K562 (cell line): ENCODE measurements around the gene TRMT2A. TPM values are rescaled to one million over a fixed set of nuclear protein-coding genes. Genes with fewer than 3 reads are reported as not detected.
A peak's percentile ranks its signal among the peaks of the same experiment; 100 is the strongest.

ENCODE experiments used
- BHLHE40 ChIP-seq: IDR thresholded peaks from 2 replicates; pipeline ENCODE4 v1.6.1; 2011; ENCODE audit warnings: low read length, improper control_type of control experiment
- CBX8 ChIP-seq: fragments of 200-600 bp; sonication (generic); IDR thresholded peaks from 2 replicates; pipeline ENCODE4 v1.6.1; 2012; ENCODE audit warnings: borderline replicate concordance, mixed run types, low read depth, mild to moderate bottlenecking, moderate library complexity, mixed read lengths, low read length, control low read depth, inconsistent platforms; ENCODE audit not compliant: poor library complexity, severe bottlenecking; ENCODE audit errors: extremely low read depth
- HDAC6 ChIP-seq: IDR thresholded peaks from 2 replicates; pipeline ENCODE4 v1.6.1; 2012; ENCODE audit warnings: low read depth, mild to moderate bottlenecking, control low read depth, inconsistent platforms, low read length, moderate library complexity
- IFI16 ChIP-seq: fragments of 250-450 bp; sonication (Bioruptor Pico); IDR thresholded peaks from 2 replicates; pipeline ENCODE4 v2.1.2; 2022; ENCODE audit warnings: mild to moderate bottlenecking, inconsistent platforms
- LCOR ChIP-seq: sonication (generic); formaldehyde crosslinking; IDR thresholded peaks from 2 replicates; pipeline ENCODE4 v1.8.0; 2022; ENCODE audit warnings: mild to moderate bottlenecking, missing genetic modification reagents
- MCM7 ChIP-seq, 2 experiments: fragments of 450-650 bp; IDR thresholded peaks; 2 replicates each; pipeline ENCODE4 v1.6.1; 2016 to 2018
- MTA3 ChIP-seq: fragments of 450-650 bp; formaldehyde crosslinking; IDR thresholded peaks from 2 replicates; pipeline ENCODE4 v1.6.1; 2017; ENCODE audit warnings: mild to moderate bottlenecking, borderline replicate concordance
- MYBL2 ChIP-seq, 2 experiments: fragments of 450-650 bp in 1 of 2; sonication (generic) in 1 of 2; formaldehyde crosslinking in 1 of 2; IDR thresholded peaks; 2 replicates each; pipeline versions ENCODE4 v1.6.1 to v1.8.1; 2017 to 2022; ENCODE audit warnings: borderline replicate concordance in 1 of 2, inconsistent platforms in 1 of 2, low read depth in 1 of 2, mild to moderate bottlenecking in 1 of 2, missing genetic modification reagents in 1 of 2, moderate library complexity in 1 of 2
- PHF20 ChIP-seq: fragments of 450-650 bp; IDR thresholded peaks from 2 replicates; pipeline ENCODE4 v1.6.1; 2018; ENCODE audit not compliant: partially characterized antibody
- PML ChIP-seq: IDR thresholded peaks from 2 replicates; pipeline ENCODE4 v1.6.1; 2012; ENCODE audit warnings: low read length, inconsistent platforms
- RBBP5 ChIP-seq: fragments of 200-600 bp; sonication (generic); IDR thresholded peaks from 2 replicates; pipeline ENCODE4 v1.6.1; 2012; ENCODE audit warnings: borderline replicate concordance, mild to moderate bottlenecking, low read length, control low read depth, inconsistent platforms; ENCODE audit not compliant: insufficient read depth, poor library complexity, severe bottlenecking
- SAFB ChIP-seq: fragments of 200-400 bp; formaldehyde crosslinking; IDR thresholded peaks from 2 replicates; pipeline ENCODE4 v1.6.1; 2017; ENCODE audit warnings: low read depth, low read length, borderline replicate concordance
- ZBTB1 ChIP-seq: sonication (generic); formaldehyde crosslinking; IDR thresholded peaks from 2 replicates; pipeline ENCODE4 v1.8.1; 2023; ENCODE audit warnings: missing genetic modification reagents, low read depth, mild to moderate bottlenecking, borderline replicate concordance
- ZFP36 ChIP-seq: fragments of 150-350 bp; IDR thresholded peaks from 2 replicates; pipeline ENCODE4 v1.6.1; 2018; ENCODE audit warnings: low read length, low read depth; ENCODE audit not compliant: partially characterized antibody
- ZKSCAN1 ChIP-seq: fragments of 150-350 bp; IDR thresholded peaks from 2 replicates; pipeline ENCODE4 v1.6.1; 2016; ENCODE audit warnings: low read depth, low read length
- ZNF3 ChIP-seq: fragments of 250-450 bp; sonication (Bioruptor Pico); IDR thresholded peaks from 2 replicates; pipeline ENCODE4 v1.5.0; 2021; ENCODE audit warnings: mild to moderate bottlenecking, moderate library complexity
- polyA plus RNA-seq, 8 experiments: library from polyadenylated mRNA; depleted of rRNA in 4 of 8; stranded (reverse) in 5 of 8; unstranded in 3 of 8; fragments of >200 nt; fragmentation: Nextera tagmentation in 2 of 8; fragmentation: Illumina TruSeq in 1 of 8; extraction: Ambion mirVana in 2 of 8; extraction: Trizol in 1 of 8; gene quantifications; 2 replicates each; pipeline versions ENCODE4 v1.2.1 to v1.2.3, GENCODE V29; 2011 to 2014; ENCODE audit warnings: inconsistent platforms in 1 of 8, missing spikeins in 1 of 8
- total RNA-seq, 7 experiments: library from RNA; depleted of rRNA in 6 of 7; stranded (reverse); fragments of >200 nt in 6 of 7; fragmentation: Illumina TruSeq in 2 of 7; extraction: Trizol in 2 of 7; gene quantifications; 2 replicates each; pipeline versions ENCODE4 v1.2.1 to v1.2.3, GENCODE V29; 2011 to 2021; ENCODE audit warnings: low replicate concordance in 1 of 7
- TF ChIP-seq, protein P1 (sequence below): sonication (generic); formaldehyde crosslinking; IDR thresholded peaks from 2 replicates; pipeline ENCODE4 v1.8.0; 2022; ENCODE audit warnings: missing genetic modification reagents, mild to moderate bottlenecking, borderline replicate concordance
- TF ChIP-seq, protein P2 (sequence below): fragments of 450-650 bp; IDR thresholded peaks from 2 replicates; pipeline ENCODE4 v1.6.1; 2016; ENCODE audit warnings: mild to moderate bottlenecking
- TF ChIP-seq, protein P3 (sequence below): IDR thresholded peaks from 2 replicates; pipeline ENCODE4 v1.6.1; 2011; ENCODE audit not compliant: insufficient read length; ENCODE audit errors: extremely low read depth
- TF ChIP-seq, protein P4 (sequence below): fragments of 250-450 bp; sonication (Bioruptor Pico); IDR thresholded peaks from 2 replicates; pipeline ENCODE4 v1.8.0; 2021; ENCODE audit warnings: borderline replicate concordance, mild to moderate bottlenecking, moderate library complexity; ENCODE audit not compliant: poor library complexity, severe bottlenecking

The TRMT2A gene
- total and polyA plus RNA-seq, 9 of the 15 experiments (the other 6 are each of a cell fraction or from before 2014, with no cell fraction given) = 1.6 to 265 (median 140) TPM

DNA sequence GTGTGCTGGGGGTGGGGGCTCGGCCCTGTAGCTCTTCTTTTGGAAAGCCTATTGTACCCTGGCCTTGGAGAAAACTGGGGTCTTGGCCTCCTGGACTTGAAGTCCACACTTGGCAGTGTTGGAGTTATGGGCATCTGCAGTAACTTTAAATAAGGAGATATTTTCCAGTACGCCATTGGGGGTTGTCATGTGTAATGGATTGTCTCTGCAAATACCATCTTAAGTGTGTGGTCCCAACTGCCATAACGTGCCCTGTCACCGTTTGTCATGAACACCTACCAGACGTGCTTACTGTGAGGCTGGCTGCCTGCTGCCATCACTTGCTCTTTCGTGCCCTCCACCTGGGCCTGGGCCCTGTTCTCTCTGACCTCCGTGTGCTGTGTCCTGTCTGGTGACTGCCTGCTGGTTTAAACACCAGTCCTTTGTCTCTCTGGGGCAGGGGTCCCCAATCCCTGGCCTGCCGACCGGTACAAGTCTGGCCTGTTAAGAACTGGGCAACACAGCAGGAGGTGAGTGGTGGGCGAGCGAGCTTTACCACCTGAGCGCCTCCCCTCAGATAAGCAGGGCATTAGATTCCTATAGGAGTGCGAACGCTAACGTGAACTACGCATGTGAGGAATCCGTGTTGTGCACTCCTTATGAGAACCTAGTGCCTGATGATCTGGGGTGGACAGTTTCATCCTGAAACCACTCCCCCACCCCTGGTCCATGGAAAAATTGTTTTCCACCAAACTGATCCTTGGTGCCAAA is 11.0 kb upstream of the TRMT2A start (continued):
- TF ChIP-seq, protein P1, sequence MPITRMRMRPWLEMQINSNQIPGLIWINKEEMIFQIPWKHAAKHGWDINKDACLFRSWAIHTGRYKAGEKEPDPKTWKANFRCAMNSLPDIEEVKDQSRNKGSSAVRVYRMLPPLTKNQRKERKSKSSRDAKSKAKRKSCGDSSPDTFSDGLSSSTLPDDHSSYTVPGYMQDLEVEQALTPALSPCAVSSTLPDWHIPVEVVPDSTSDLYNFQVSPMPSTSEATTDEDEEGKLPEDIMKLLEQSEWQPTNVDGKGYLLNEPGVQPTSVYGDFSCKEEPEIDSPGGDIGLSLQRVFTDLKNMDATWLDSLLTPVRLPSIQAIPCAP (CRISPR knock-in tag) = no peak
- no peak for TF ChIP-seq SAFB
- TF ChIP-seq PML = 0 out of 2 replicates have a peak, but pooled peaks have one; percentile 26
- TF ChIP-seq PHF20 = no peak
- no peak for TF ChIP-seq MCM7 (IDR thresholded peaks at IDR 0.05)
- TF ChIP-seq, protein P2, sequence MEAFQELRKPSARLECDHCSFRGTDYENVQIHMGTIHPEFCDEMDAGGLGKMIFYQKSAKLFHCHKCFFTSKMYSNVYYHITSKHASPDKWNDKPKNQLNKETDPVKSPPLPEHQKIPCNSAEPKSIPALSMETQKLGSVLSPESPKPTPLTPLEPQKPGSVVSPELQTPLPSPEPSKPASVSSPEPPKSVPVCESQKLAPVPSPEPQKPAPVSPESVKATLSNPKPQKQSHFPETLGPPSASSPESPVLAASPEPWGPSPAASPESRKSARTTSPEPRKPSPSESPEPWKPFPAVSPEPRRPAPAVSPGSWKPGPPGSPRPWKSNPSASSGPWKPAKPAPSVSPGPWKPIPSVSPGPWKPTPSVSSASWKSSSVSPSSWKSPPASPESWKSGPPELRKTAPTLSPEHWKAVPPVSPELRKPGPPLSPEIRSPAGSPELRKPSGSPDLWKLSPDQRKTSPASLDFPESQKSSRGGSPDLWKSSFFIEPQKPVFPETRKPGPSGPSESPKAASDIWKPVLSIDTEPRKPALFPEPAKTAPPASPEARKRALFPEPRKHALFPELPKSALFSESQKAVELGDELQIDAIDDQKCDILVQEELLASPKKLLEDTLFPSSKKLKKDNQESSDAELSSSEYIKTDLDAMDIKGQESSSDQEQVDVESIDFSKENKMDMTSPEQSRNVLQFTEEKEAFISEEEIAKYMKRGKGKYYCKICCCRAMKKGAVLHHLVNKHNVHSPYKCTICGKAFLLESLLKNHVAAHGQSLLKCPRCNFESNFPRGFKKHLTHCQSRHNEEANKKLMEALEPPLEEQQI = no peak
- TF ChIP-seq ZBTB1 (CRISPR knock-in tag) = no peak
- no peak for TF ChIP-seq IFI16
- no peak for TF ChIP-seq ZFP36
- no peak for TF ChIP-seq BHLHE40
- TF ChIP-seq HDAC6 = no peak
- TF ChIP-seq LCOR (CRISPR knock-in tag) = no peak
- no peak for TF ChIP-seq CBX8
- TF ChIP-seq, protein P3, sequence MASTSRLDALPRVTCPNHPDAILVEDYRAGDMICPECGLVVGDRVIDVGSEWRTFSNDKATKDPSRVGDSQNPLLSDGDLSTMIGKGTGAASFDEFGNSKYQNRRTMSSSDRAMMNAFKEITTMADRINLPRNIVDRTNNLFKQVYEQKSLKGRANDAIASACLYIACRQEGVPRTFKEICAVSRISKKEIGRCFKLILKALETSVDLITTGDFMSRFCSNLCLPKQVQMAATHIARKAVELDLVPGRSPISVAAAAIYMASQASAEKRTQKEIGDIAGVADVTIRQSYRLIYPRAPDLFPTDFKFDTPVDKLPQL = no peak
- TF ChIP-seq MTA3 = no peak
- no peak for TF ChIP-seq ZNF3 (CRISPR knock-in tag)
- no peak for TF ChIP-seq MYBL2 (IDR thresholded peaks at IDR 0.05; ENCODE audit: low read depth)
- no peak for TF ChIP-seq MYBL2 (CRISPR knock-in tag; IDR thresholded peaks at IDR 0.05; ENCODE audit: borderline replicate concordance)
- TF ChIP-seq ZKSCAN1 = peak; percentile 26; the same call in 1 of the 2 replicates
- TF ChIP-seq, protein P4, sequence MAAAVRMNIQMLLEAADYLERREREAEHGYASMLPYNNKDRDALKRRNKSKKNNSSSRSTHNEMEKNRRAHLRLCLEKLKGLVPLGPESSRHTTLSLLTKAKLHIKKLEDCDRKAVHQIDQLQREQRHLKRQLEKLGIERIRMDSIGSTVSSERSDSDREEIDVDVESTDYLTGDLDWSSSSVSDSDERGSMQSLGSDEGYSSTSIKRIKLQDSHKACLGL (CRISPR knock-in tag) = no peak
- TF ChIP-seq RBBP5 = no peak
